HG03108 (cell line): ENCODE data around the gene MIPEP.
"Not testable (repeated sequence)": the region's sequence is repeated elsewhere in the genome, so short reads cannot be mapped to it uniquely, and the experiment has no call there.

Experiments
- ATAC-seq: cut with Tn5 transposase; IDR thresholded peaks from one replicate; pipeline ENCODE4 v1.9.1; 2021; ENCODE audit warnings: moderate library complexity; ENCODE audit not compliant: unreplicated experiment

Gene MIPEP

DNA sequence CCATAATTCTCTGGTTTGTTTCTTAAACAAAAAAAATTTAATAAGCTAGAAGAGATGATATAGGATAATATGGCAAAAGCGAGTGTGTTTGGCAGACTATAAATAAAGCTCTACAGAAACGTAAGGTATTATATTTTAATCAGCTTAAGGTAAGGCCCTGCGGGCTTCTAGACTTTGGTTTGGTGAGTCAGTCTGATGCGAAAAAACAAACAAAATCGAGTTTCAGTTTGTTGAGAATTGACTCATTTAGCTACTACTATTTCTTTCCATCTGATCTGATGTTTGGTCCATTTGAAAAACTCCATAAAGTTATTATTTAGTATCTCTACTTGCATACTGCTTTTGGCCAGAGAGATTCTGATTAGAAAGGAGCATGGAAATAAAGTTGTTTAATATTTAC, 138.0 kb downstream of the MIPEP start:
- no peak for ATAC-seq

DNA sequence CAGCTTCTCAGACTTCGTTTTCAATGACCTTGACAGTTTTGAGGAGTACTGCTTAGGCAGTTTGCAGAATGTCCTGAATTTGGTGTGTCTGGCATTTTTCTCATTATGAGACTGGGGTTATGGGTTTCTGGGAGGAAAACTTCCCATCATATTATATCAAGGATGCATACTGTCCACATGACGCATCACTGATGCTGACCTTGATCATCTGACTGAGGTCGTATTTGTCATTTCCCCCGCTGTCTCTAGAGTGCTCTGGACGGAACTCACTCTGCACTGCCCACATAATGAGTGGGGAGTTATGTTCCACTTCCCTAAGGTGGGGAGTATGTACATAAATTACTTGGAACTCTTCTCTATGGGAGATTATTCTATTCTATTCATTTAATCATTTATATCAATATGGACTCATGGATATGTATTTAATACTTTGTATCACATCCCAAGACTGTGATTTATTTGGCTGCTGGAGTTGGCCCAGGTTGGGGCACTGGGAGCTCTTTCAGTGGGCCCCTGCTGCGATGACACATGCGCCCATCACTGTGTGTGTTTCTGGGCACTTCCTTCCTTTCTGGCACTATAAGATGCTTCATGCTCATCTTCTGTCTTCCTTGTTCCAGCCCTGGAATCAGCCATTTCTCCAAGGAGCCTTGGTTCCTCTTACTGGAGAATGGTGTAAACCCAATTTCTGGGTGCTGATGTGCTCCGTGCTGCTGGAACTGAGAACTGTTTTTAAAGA, 138.6 kb downstream of the MIPEP start:
- no peak for ATAC-seq

DNA sequence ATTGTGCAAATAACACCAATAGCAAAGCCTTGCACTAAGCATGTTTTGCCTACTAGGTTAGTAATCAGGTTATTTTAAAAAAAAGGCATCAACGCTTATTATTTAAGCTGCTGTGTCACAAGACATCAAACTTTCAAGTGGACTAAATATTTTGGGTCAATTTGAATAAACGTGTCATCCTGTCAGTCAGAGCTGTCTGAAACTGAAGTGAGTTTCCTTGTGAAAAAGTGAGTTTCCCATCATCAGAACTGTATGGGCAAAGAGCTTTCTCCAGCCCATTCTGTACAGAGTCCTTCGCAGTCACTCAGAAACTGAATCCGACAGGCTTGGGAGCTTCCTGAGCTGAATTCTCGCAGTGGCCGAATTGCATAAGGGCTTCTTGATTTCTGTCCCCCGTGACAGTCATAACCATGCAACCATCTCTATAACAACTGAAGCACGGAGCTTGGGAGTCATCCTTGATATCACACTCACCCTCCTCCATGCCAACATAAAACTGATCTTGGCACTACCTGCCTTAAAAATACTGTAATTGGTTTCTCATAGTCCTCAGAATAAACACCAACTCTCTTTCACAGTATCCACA, 139.8 kb downstream of the MIPEP start:
- no peak for ATAC-seq

DNA sequence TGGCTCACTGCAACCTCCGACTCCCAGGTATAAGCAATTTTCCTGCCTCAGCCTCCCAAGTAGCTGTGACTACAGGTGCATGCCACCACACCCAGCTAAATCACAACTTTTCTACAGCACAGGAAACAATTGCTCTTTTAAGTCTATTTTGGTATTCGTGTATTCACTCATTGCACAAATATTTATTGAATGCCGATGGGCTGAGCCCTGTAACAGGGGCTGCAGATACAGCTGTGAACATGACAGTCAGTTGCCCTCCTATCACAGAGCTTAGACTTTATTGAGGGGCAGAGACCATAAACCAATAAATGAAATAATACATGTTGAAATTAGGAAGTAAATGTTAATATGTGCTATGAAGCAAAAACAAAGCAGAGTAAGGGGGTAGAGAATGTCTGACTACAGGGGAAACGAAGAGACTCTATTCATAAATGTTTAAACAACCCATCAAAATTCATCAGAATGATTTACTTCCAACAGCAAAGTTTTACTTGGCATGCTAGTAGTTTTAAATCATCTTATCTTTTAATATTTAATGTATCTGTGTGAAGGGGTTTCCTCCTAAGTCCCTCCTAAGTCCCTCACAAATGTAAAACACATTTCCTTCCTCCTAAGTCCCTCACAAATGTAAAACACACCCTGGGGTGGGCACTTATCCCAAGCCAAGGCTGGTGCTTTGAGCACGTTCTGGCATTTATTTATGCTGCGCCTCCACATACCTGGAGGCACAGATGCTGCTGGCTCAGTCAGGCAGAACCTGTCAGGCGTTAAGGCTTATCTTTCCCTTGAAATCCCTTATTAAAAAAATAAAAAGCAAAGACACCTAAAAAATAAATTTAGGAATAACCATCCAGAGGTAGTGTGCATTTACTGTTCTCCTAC, 140.8 kb downstream of the MIPEP start:
- ATAC-seq, result no peak

DNA sequence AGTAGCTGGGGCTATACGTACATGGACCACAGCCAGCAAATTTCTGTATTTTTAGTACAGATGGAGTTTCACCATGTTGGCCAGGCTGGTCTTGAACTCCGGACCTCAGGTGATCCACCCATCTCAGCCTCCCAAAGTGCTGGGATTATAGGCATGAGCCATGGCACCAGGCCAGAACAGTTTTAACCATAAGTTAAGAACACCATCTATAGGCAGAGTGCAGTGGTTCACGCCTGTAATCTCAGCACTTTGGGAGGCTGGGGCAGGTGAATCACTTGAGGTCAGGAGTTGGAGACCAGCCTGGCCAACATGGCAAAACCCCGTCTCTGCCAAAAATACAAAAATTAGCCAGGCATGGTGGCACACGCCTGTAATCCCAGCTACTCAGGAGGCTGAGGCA, 143.1 kb downstream of the MIPEP start:
- ATAC-seq, result not testable (repeated sequence)

DNA sequence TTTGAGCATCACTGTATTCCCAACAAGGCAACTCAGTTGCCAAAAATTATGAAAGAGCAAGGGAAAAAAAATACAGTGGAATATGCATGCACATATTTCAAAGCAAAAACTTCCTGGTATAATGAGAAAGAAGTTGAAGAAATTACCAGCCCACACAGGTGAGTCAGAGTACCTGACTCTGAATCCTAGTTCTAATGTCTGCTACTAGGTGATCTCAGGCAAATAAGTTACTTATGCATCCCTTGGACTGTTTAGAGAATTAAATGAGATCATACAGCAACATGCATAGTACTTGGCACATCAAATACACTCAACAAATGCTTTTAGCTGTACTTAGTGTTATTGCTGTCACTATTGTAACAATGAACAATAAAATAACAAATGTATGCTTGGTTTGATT, 144.9 kb downstream of the MIPEP start:
- ATAC-seq, result no peak

DNA sequence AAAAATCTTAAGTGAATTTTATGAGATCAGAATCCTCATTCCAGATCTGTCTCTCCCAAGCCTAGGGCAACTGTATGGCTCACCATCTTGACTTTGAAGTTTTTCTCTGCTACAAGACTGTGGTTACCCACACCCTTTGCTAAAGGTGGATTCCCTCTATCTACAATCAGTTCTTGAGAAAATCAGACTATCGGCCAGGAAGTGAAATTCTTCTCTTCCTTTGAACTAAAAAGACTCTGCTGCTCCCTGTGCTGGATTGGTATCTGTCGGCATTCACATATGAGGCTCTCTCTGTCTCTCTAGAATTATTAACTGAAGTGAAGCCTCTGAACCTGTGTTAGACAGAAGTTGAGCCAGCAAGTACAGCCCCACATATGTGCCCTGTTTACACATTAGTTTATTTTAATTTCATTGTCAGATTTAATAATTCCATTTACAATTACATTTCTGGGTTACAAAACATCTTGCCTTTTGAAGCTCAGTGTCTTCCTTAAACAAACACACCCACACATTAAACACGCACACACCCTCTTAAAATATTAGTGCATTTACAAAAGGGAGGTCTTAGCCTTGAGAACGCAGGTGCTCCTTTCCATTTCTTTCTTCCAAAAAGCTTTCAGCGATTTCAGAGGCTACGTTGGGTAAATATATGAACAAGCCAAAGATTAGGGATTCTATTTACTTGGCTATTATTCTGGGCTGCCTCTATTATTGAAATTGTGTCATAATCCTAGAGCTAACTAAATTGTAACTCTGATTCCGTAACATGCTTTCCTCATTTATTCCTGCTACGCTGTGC, 145.7 kb downstream of the MIPEP start:
- no peak for ATAC-seq

DNA sequence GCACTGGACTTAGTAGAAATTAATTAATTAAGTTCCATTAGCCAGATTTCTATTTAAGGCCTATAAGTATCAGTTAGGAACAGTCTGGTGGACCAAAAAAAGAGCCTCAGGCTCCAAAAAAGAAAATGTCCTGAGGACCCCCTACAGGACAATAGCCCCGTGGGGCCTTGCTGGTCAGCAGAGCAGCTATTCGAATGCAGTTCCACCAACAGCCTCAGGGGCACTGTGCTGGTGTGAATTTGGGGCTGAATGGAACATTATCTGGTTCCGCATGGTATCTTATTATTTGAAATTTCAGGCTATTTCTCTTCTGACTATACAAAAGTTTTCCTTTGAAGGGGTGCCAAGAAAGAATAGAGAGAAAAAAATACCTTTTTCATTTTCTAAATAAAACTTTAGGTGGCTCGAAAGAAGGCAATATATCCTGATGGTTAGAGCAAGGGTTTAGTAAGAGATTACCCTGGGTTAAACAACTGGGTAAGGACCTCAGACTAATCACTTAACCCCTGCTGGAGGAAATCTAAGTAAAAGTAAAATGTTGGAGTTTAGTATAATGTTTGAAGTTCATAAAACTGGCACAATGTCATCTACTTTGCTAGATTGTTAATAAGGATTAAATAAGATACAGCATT, 147.2 kb downstream of the MIPEP start:
- no peak for ATAC-seq

DNA sequence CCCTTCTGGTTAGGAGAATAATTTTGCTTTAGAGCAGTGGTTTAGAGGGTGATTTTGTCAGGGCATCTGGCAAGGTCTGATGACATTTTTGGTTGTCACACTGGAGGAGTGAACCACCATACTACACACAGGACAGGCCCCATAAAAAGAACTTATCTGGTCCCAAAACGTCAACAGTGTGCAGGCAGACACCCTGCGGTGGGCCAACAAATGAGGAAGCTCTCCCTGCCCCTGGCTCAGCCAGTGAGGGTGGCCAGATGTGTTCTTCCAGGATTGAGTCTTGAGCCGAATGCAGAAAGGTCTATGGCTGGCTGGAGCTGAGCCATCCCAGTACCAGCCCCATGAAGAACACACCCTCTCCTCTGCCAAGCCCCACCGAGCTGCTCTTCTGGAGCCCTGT, 149.2 kb downstream of the MIPEP start:
- ATAC-seq, result no peak

DNA sequence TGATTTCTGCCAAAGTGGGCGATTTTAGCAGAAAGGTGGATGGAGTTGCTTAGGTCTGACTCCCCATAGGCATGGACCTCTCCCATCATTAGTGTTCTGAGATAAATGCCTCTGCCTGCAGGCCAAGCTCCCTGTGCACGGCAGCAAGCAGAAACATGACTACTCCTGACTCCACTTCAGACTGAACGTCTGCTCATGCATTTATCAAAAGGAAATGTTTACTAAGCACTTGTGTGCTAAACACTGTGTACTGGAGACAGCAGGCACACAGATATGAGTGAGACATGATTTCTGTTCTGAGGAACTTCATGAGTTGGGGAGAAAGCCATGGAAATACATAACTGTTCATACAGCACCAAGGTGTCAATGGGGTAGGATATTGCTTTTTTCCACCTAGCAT, 149.6 kb downstream of the MIPEP start:
- ATAC-seq, result no peak

DNA sequence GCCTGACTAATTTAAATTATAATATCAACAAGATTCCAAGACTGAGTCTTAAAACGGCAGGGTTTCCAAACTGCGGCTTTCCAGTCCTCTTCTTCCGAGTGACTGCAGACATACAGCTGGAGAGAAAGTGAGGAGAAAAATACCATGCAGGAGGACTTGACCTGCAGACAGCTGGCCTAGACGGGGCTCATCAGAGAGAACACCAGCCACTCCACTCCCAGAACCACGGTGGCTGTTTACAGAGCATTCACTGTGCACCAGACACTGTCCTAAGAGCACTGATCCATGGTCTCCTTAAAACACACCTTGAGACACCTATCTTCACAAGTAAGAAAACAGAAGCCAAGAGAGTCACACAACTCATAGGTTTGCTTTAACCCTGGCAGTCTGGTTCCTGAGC, 152.7 kb downstream of the MIPEP start:
- no peak for ATAC-seq

DNA sequence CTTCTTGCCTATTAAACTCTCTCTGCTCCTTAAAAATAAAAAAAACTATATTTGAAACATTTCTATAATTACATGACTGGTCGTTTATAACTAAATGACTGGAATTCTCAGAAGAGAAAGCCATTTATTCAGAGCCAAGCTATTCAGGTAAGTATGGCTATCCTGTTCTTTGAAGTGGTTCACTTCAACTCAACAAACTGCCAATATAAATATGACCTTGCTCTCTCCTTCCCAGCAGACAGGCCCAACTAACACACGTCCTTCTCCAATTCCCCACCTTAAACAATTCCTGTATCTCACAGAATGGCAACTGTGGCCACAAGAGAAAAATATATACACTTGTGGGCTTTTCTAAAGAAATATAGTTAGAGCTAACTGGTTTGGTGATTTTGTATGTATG, 153.9 kb downstream of the MIPEP start:
- ATAC-seq, result no peak

DNA sequence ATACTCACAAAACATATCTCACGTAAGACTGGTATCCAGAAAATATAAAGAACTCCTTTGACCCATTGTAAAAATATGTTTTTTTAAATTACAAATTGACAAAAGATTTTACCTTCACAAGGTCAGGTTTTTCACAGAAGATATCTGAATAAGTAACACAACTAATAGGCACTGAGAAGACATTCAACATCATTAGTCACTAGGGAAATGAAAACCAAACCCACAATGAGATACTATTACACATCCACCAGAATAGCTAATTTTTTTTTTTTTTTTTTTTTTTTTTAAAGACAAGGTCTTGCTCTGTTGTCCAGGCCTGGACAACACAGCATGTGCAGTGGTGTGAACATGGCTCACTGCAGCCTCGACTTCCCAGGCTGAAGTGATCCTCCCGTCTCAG, 157.5 kb downstream of the MIPEP start:
- ATAC-seq, result no peak

DNA sequence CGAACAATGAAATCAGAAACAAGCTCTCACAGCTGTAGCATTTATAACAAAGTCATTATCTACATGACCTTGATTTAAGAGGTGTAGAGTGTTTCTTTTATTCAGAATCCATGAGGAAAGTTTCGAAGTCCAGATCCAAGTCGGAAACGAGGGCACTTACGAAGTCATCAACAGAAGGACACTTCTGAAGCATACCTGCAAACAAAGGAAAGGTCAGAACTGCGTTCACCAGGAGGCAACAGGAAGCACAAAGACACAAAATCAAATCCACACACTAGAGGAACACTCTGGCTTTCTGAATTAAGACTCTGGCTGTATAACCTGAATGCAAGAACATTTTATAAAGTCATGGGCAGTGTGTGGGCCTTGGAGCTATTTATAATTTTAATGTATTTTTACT, 158.9 kb downstream of the MIPEP start:
- ATAC-seq, result no peak

DNA sequence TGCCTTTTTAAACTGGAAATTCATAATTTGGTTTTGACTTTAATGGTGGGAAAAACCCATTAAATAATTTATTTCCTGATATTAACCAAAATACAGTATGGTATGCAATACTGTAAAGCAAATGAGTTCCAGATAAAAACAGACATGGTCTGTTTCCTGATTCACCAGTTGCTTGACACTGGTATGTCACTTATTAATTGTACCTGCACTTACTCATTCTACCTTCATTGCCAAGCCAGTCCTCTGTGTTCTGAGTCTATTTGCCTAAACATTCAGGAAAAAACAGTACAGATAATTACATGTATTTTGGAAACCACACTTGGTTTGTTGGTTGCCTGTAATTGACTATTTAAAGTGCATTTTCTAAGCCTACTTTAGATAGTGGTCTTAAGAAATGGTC, 159.7 kb downstream of the MIPEP start:
- ATAC-seq, result no peak

DNA sequence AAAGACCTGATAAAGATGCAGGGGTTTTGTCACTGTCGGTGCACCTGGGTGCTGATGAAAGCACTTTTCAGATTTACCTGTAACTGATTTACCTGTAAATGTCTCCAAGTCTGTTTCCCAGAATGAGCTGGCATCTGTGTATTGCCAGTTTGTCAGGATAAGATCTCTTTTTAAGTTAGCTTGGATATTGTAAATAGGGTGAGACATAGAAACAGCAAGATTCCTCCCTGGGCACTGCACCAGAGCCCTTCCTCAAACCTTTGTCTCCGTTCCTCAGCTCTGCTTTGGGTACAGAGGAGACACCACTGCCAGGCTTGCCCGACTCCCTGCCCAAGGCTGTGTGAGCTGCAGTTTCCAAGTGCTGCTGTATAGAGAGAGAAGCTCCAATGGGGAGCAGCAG, 160.4 kb downstream of the MIPEP start:
- no peak for ATAC-seq

DNA sequence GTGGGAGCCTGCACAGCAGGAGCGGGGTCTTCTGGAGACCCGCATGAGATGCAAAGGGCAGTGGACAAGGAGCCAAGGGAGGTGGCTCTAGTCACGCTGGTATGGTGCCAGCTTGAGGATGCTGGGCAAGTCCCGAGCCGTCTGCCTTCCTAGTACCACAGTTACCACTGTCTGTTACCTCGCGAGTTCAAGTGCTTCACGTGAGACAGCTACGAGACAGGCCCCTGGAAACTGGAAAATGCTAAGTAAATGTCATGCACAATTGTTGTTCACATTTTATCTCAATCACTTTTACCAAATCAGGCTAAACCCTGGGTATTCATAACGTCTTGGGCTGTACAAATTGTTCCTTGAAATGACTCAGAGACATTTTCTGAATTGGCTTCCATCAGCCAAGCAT, 163.3 kb downstream of the MIPEP start:
- ATAC-seq, result no peak

DNA sequence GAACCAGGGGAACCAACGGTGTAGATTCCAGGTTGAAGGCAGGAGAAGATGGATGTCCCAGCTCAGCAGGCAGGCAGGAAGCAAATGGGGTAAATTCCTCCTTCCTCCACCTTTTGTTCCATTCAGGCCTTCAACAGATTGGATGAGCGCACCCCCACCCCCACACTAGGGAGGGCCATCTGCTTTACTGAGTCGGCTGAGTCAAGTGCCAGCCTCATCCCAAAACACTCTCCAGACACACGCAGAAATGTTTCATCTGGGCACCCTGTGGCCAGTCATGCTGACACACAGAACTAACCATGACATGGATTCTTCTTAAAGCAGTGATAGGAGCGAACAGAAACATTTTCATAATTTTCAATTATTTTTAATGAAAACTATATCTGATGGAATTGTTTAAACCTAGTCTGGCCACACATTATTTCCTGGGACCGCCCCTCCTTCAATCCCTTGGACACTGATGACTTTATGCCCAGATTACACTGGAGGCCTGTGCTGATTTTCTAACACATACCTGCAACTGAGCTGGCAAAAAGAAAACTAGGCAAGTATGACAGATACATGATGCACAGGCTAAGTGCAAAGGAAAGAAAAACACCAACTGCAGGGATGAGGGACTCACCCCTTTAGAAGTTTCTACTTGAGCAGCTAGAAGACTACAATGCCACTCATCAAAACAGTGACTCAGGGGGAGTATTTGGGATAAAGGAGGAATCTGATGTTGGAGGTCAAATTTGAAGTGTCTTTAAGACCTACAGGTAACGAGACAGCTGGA, 164.8 kb downstream of the MIPEP start:
- ATAC-seq, result no peak

DNA sequence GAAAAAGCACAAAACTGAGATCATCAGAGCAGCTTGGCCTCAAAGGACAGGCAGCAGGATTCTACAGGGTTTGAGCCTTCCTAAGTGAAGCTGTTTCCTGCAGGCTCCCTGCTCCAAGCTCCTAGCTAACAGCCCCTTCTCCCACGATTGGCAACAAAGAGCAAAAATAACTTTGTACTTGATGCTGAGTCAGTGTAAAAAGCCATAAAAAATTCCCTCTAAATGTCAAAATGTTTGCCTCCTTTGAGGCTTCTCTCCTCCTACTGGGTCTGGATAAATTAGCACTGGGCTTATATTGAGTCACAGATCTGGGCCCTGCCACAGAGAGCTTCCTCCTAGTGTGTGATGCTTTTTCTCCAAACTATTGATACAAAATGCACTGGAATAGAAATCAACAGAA, 165.7 kb downstream of the MIPEP start:
- no peak for ATAC-seq
